Adrenal gland (tissue), 5 donors: ENCODE data around the gene EZH2.

Source experiments
- CTCF ChIP-seq, 6 experiments: fragments of 450-650 bp in 4 of 6; fragments of 200-600 bp in 2 of 6; sonication (generic) in 1 of 6; IDR thresholded peaks; 1 replicate in 5 of 6; 2 replicates in 1 of 6; pipeline versions ENCODE4 v1.5.1 to v1.8.0; 2016 to 2021; ENCODE audit warnings: antibody characterized with exemption in 6 of 6, mild to moderate bottlenecking in 2 of 6, moderate library complexity in 1 of 6
- POLR2A ChIP-seq, 2 donors: fragments of 450-650 bp; IDR thresholded peaks; one replicate each; pipeline ENCODE4 v1.6.1; 2017; ENCODE audit warnings: antibody characterized with exemption in 2 of 2, mild to moderate bottlenecking in 2 of 2, moderate library complexity in 1 of 2
- donor health status: DM: no; HTN: no; CAD: no.

DNA sequence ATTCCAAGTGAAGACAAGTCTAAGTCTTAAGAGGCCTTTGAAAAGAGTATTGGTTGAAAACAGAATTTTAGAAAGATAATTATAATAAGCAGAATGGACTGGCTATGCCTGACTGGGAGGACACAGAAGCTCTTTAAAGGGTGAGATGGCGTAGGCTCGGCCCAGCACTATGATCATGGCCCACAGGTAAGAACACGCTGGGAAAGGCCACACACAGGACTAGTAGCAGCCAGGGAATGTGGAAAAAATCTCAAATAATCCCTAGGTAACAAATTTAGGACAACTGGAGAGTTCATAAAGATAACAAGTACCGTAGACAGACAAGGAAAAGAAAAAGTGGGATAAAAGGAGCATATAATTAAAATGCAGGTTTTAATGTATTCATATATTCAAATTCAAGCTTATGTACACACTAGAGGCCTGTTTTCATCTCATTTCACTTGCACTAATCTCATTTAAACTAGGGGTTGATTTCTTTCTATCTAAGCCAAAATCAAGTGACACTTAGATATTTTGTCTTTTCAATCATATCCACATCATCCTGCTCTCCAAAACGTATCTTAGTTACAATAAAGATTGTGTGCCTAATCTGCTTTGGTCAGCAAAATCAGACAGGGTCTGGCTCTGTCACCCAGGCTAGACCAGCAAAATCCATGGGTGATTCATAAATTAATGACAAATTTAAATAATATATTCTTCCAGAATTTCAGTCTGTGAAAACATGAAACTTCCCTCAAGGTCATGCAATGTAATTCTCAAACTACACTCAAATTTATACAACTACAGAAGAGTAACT lies 53.0 kb downstream of the EZH2 start:
- no peak for TF ChIP-seq CTCF (IDR thresholded peaks at IDR 0.05)
- TF ChIP-seq POLR2A (IDR thresholded peaks at IDR 0.05), result no peak
